Kidney tubule cell (primary cell): Measurements from ENCODE around the gene POLR1E.

Experiments used
- DNase-seq: peaks from one replicate; pipeline ENCODE4 v3.0.0-alpha.2; 2018; ENCODE audit warnings: low spot score

POLR1E gene

DNA sequence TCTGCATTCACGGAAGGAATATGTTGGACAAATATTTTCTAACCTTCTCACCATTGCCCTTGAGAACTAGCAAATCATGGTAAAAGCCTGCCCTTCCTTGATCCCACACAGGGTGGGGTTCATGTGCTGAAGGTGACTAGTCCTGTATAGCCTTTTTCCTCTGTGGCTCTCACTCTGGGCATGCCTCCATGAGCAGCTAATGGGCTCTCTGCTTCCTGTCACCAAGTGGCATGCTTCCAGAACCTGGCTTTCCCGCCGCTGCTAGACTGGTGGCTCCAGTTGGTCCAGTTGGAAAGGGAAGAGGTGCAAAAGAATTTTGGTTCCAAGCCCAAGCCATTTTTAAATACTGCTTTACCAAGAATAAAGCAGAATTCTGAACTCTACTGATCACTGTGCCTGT is 54.9 kb downstream of the POLR1E start:
- DNase-seq = peak; percentile 70

DNA sequence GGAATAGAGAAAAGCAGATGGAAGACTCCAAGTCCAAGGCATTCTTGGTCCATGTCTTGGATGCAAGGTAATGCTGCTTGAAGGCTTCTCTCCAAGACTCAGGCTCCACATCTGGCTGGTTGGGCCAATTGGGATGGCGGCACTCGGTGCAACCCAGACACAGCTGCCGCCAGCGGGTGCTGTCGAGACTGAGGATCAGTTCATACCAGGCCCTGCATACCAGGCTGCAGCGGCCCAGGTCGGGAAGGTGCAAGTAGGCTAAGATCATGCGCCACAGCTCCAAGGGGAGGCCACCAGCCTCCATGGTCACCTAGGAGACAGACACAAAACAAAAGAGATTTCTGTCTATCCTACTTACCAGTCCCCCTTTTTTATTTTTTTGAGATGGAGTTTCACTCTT is 55.7 kb downstream of the POLR1E start:
- DNase-seq = no peak

DNA sequence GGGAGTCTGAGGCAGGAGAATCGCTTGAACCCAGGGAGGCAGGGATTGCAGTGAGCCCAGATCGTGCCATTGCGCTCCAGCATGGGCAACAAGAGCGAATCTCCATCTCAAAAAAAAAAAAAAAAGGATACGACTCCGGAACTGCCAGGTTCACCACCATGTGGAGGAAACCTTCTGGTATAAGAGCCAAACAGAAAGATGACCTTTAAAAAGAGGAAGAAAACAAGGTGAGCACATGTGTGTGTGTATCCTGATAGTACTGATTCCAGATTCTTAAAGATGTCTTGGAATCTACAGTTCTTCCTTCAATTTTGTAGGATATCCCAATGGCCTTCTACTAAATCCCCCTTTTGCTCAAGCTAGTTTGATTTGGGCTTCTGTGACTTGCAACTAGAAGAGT is 56.7 kb downstream of the POLR1E start:
- DNase-seq = no peak

DNA sequence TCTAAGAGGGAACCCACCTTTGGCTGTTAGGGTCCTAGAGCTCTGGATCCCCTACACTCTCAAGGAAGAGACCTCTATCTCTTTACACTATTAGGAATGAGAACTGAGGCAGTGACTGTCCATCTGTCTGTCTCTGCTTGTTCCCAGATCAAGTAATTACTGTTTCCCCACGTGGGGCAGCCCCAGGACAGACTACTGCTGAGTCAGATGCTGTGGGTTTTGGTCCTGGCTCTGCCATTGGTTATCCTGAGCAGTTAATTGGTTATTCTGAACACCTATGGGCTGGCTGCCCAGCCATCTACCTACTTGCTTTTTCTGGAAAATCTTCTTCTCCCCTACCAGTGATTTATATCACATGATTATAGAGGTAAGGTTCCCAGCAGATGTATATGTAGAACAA is 57.1 kb downstream of the POLR1E start:
- DNase-seq = peak; percentile 51

DNA sequence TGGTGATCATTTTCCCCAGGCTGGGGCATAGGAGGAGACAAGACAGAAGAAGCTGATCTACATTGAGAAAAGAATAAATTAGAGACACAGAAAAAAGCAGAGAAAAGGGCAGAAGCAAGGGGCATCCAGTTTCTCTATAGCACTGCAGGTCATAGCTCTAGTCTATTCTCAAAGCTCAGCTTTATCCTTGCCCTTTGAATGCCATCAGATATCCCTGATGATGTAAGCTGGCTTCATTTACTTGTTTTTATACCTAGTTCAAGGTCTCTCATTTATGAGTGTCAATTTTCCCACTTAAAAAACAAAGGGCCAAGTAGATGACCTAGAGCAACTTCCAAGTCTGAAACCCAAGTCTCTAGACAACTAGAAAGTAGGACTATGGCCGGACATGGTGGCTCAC is 57.7 kb downstream of the POLR1E start:
- no peak for DNase-seq

DNA sequence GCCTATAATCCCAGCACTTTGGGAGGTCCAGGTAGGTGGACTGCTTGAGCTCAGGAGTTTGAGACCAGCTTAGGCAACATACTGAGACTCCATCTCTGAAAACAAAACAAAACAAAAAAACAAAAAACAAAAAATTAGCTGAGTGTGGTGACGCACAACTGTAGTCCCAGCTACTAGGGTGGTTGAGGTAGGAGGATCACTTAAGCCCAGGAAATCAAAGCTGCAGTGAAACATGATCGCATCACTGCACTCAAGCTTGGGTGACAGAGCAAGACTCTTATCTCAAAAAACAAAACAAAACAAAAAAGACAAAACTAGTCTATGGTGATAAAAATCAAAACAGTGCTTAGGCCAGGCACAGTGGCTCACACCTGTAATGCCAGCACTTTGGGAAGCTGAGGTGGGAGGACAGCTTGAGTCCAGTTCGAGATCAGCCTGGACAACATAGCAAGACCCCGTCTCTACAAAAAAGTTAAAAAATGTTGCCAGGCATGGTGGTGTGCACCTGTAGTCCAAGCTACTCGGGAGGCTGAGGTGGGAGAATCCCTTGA is 61.7 kb downstream of the POLR1E start:
- DNase-seq = no peak

DNA sequence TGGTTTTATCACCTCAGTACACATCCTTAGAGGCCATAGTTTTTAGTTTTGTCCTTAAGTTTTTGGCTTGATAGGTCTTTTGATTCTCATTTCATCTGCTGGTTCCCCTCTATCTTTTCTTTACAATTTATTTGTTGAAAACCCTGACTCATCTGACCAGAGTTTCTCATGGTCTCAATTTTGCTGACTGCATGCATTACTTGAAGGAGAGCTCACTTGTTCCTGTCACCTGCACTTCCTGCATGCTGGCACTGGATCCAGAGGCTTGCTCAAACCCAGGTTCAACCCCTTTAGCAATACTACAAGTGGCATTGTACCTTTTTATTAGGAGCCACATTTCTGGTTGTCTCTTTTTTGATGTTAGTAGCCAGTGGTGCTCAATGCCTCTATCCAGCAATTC is 63.8 kb downstream of the POLR1E start:
- DNase-seq = peak; percentile 52

DNA sequence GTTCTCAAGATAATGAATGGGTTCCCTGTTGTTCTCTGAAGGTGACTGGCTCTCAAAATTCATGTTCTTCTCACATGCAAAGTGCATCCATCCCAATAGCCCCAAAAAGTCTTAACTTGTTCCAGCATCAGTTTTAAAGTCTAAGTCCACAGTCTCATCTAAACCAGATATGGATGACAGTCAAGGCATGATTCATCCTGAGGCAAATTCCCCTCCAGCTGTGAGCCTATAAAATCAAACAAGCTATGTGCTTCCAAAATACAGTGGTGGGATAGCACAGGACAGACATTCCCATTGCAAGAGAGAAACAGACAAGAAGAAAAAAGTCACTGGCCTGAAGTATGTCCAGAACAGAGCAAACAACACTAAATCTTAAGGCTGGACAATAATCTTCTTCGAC is 65.0 kb downstream of the POLR1E start:
- DNase-seq = no peak

DNA sequence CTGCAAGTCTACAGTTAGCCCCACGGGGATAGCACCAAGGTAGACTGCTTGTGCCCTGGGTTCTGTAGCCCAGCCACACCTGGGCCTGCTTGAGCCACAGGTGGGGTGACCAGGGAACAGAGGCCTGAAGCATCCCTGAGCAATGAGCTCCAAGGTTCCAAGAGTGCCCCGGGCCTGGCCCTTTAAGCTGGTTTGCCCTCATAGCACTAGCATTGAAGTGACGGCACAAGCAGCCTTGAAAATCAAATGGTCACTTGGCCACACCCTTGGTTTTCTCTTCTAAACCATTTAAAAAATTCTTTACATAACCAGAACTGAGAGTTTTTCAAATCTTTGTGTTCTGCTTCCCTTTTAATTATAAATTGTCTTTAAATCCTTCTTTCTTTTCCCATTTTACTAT is 65.7 kb downstream of the POLR1E start:
- no peak for DNase-seq

DNA sequence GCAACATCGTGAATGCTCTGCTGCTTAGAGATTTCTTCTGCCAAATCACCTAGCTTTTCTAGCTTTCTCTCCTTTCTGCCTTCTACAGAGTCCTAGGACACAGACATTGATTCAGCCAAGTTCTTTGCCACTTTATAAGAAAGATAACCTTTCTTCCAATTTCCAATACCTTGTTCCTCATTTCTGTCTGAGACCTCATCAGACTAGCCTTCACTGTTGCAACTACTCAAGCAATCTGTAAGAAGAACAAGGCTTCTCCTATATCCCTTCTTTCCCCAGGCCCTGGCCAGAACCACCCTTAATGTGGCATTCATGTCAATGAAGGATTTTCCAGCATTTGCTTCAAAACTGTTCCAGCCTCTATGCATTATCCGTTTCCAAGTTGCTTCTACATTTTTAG is 66.1 kb downstream of the POLR1E start:
- no peak for DNase-seq
